HepG2 (cell line): ENCODE results near the gene FGGY. TPM values are rescaled to one million over a fixed set of nuclear protein-coding genes. Genes with fewer than 3 reads are reported as not detected.

ENCODE experiments used
- AKAP8 ChIP-seq: sonication (generic); formaldehyde crosslinking; IDR thresholded peaks from 2 replicates; pipeline ENCODE4 v1.5.1; 2020; ENCODE audit warnings: mild to moderate bottlenecking, missing genetic modification reagents
- ELF3 ChIP-seq: IDR thresholded peaks from 2 replicates; pipeline ENCODE4 v1.6.1; 2016; ENCODE audit warnings: missing genetic modification reagents, missing compliant biosample characterization
- HDAC1 ChIP-seq: sonication (generic); formaldehyde crosslinking; IDR thresholded peaks from 2 replicates; pipeline ENCODE4 v1.5.1; 2020; ENCODE audit warnings: mild to moderate bottlenecking, missing genetic modification reagents
- HNF4G ChIP-seq, 2 experiments: sonication (generic) in 1 of 2; formaldehyde crosslinking in 1 of 2; IDR thresholded peaks; 2 replicates each; pipeline versions ENCODE4 v1.4.0 to v1.6.1; 2011 to 2020; ENCODE audit warnings: borderline replicate concordance in 2 of 2, low read depth in 2 of 2, mild to moderate bottlenecking in 2 of 2, low read length in 1 of 2, missing genetic modification reagents in 1 of 2, moderate library complexity in 1 of 2
- KMT2B ChIP-seq: IDR thresholded peaks from 2 replicates; pipeline ENCODE4 v1.6.1; 2016; ENCODE audit warnings: missing genetic modification reagents, missing compliant biosample characterization
- MAZ ChIP-seq, 2 experiments: sonication (generic) in 1 of 2; formaldehyde crosslinking in 1 of 2; IDR thresholded peaks; 2 replicates each; pipeline versions ENCODE4 v1.5.0 to v1.6.1; 2012 to 2020; ENCODE audit warnings: low read depth in 2 of 2, mild to moderate bottlenecking in 2 of 2, borderline replicate concordance in 1 of 2, improper control_type of control experiment in 1 of 2, low read length in 1 of 2, missing genetic modification reagents in 1 of 2, moderate library complexity in 1 of 2
- MIER3 ChIP-seq: IDR thresholded peaks from 2 replicates; pipeline ENCODE4 v1.6.1; 2016; ENCODE audit warnings: missing compliant biosample characterization, borderline replicate concordance
- NBN ChIP-seq: fragments of 450-650 bp; conservative IDR thresholded peaks from 2 replicates; pipeline ENCODE4 v1.6.1; 2017
- ZBTB38 ChIP-seq: sonication (generic); formaldehyde crosslinking; IDR thresholded peaks from 2 replicates; pipeline ENCODE4 v1.5.1; 2020; ENCODE audit warnings: mild to moderate bottlenecking, missing genetic modification reagents
- ZFAT ChIP-seq: sonication (generic); formaldehyde crosslinking; conservative IDR thresholded peaks from 2 replicates; pipeline ENCODE4 v1.8.1; 2023; ENCODE audit warnings: missing genetic modification reagents, inconsistent platforms
- ZFP36 ChIP-seq: fragments of 150-350 bp; IDR thresholded peaks from 2 replicates; pipeline ENCODE4 v1.6.1; 2018; ENCODE audit warnings: borderline replicate concordance, low read length, low read depth; ENCODE audit not compliant: partially characterized antibody
- ZNF367 ChIP-seq: sonication (generic); formaldehyde crosslinking; IDR thresholded peaks from 2 replicates; pipeline ENCODE4 v1.4.0; 2020; ENCODE audit warnings: missing genetic modification reagents, borderline replicate concordance
- ZNF549 ChIP-seq: sonication (generic); formaldehyde crosslinking; IDR thresholded peaks from 2 replicates; pipeline ENCODE4 v1.5.0; 2020; ENCODE audit warnings: missing genetic modification reagents
- ZNF629 ChIP-seq: sonication (generic); formaldehyde crosslinking; conservative IDR thresholded peaks from 2 replicates; pipeline ENCODE4 v1.5.0; 2020; ENCODE audit warnings: missing genetic modification reagents
- ZNF652 ChIP-seq: IDR thresholded peaks from 2 replicates; pipeline ENCODE4 v1.6.1; 2016; ENCODE audit warnings: low read depth, borderline replicate concordance
- ZNF792 ChIP-seq: IDR thresholded peaks from 2 replicates; pipeline ENCODE4 v1.6.1; 2016
- polyA plus RNA-seq, 8 experiments: library from polyadenylated mRNA; depleted of rRNA in 3 of 8; stranded (reverse) in 7 of 8; unstranded in 1 of 8; fragments of >200 nt; fragmentation: Illumina TruSeq in 4 of 8; extraction: Trizol in 4 of 8; gene quantifications; 2 replicates each; pipeline versions ENCODE4 v1.2.1 to v1.2.3, GENCODE V29; 2011 to 2016; ENCODE audit warnings: low read depth in 4 of 8, missing spikeins in 1 of 8, mixed read lengths in 1 of 8; ENCODE audit not compliant: insufficient read depth in 1 of 8
- total RNA-seq, 5 experiments: library from RNA; depleted of rRNA; stranded (reverse); fragments of >200 nt; fragmentation: Illumina TruSeq; extraction: Trizol; gene quantifications; 2 replicates each; pipeline ENCODE4 v1.2.3, GENCODE V29; 2016; ENCODE audit warnings: low read depth in 1 of 5
- TF ChIP-seq, protein P1 (sequence below): sonication (generic); formaldehyde crosslinking; IDR thresholded peaks from 2 replicates; pipeline ENCODE4 v1.4.0; 2020; ENCODE audit warnings: missing genetic modification reagents
- TF ChIP-seq, protein P2 (sequence below): sonication (generic); formaldehyde crosslinking; IDR thresholded peaks from 2 replicates; pipeline ENCODE4 v1.8.1; 2022; ENCODE audit warnings: low read depth, mild to moderate bottlenecking, missing genetic modification reagents
- TF ChIP-seq, protein P3 (sequence below): sonication (generic); formaldehyde crosslinking; IDR thresholded peaks from 2 replicates; pipeline ENCODE4 v1.8.0; 2022; ENCODE audit warnings: missing genetic modification reagents, mild to moderate bottlenecking, moderate library complexity, borderline replicate concordance
- TF ChIP-seq, protein P4 (sequence below): sonication (generic); formaldehyde crosslinking; IDR thresholded peaks from 2 replicates; pipeline ENCODE4 v1.4.0; 2020; ENCODE audit warnings: mild to moderate bottlenecking, missing genetic modification reagents
- TF ChIP-seq, protein P5 (sequence below): sonication (generic); formaldehyde crosslinking; IDR thresholded peaks from 2 replicates; pipeline ENCODE4 v1.4.0; 2020; ENCODE audit warnings: mild to moderate bottlenecking, missing genetic modification reagents

Gene FGGY
- total and polyA plus RNA-seq, 2 of the 13 experiments (the other 11 are each of a cell fraction or from before 2014, with no cell fraction given), result 15.7 to 27.5 TPM

DNA sequence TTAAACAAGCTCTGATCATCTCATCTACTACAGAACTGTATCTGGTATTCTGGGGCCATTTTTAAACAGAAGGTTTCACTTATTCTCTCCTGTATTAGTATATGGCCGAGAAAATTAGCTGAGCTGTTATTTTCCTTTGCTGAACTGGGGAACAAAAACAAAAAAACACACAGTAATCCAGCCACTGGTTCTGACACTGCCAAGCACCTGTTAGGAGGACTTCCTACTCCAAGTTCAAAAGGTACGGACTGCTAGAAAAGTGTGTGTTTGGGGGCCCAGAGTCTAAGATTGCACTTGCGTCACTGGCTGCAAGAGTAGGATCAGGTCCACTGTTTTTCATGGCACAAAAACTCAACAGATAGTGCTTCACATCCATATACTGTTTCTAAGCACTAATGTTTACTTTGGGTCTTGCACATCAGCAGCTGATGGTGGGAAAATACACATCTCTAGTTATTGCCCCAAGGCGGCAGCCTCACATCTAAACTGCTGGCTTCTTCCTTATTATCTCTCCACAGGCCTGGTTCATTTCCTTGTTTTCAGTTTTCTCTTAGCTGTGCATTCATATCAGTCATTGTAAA, 226.1 kb downstream of the FGGY start (continued):
- TF ChIP-seq, protein P1, sequence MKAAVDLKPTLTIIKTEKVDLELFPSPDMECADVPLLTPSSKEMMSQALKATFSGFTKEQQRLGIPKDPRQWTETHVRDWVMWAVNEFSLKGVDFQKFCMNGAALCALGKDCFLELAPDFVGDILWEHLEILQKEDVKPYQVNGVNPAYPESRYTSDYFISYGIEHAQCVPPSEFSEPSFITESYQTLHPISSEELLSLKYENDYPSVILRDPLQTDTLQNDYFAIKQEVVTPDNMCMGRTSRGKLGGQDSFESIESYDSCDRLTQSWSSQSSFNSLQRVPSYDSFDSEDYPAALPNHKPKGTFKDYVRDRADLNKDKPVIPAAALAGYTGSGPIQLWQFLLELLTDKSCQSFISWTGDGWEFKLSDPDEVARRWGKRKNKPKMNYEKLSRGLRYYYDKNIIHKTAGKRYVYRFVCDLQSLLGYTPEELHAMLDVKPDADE (CRISPR knock-in tag), result no peak
- peak; percentile 63 for TF ChIP-seq HDAC1 (CRISPR knock-in tag)
- no peak for TF ChIP-seq MAZ (IDR thresholded peaks at IDR 0.05; ENCODE audit: borderline replicate concordance, low read depth, low read length)
- no peak for TF ChIP-seq MAZ (CRISPR knock-in tag; IDR thresholded peaks at IDR 0.05; ENCODE audit: low read depth)
- TF ChIP-seq, protein P2, sequence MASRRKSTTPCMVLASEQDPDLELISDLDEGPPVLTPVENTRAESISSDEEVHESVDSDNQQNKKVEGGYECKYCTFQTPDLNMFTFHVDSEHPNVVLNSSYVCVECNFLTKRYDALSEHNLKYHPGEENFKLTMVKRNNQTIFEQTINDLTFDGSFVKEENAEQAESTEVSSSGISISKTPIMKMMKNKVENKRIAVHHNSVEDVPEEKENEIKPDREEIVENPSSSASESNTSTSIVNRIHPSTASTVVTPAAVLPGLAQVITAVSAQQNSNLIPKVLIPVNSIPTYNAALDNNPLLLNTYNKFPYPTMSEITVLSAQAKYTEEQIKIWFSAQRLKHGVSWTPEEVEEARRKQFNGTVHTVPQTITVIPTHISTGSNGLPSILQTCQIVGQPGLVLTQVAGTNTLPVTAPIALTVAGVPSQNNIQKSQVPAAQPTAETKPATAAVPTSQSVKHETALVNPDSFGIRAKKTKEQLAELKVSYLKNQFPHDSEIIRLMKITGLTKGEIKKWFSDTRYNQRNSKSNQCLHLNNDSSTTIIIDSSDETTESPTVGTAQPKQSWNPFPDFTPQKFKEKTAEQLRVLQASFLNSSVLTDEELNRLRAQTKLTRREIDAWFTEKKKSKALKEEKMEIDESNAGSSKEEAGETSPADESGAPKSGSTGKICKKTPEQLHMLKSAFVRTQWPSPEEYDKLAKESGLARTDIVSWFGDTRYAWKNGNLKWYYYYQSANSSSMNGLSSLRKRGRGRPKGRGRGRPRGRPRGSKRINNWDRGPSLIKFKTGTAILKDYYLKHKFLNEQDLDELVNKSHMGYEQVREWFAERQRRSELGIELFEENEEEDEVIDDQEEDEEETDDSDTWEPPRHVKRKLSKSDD (CRISPR knock-in tag), result no peak
- TF ChIP-seq ZNF792 (CRISPR knock-in tag), result no peak; the same call in 1 of the 2 replicates
- TF ChIP-seq ELF3 (CRISPR knock-in tag), result peak; percentile 93
- no peak; the same call in 1 of the 2 replicates for TF ChIP-seq ZNF652 (CRISPR knock-in tag)
- no peak for TF ChIP-seq ZFP36
- TF ChIP-seq AKAP8 (CRISPR knock-in tag), result no peak
- TF ChIP-seq ZNF629 (CRISPR knock-in tag), result no peak
- no peak for TF ChIP-seq NBN
- no peak for TF ChIP-seq ZFAT (CRISPR knock-in tag)
- TF ChIP-seq, protein P3, sequence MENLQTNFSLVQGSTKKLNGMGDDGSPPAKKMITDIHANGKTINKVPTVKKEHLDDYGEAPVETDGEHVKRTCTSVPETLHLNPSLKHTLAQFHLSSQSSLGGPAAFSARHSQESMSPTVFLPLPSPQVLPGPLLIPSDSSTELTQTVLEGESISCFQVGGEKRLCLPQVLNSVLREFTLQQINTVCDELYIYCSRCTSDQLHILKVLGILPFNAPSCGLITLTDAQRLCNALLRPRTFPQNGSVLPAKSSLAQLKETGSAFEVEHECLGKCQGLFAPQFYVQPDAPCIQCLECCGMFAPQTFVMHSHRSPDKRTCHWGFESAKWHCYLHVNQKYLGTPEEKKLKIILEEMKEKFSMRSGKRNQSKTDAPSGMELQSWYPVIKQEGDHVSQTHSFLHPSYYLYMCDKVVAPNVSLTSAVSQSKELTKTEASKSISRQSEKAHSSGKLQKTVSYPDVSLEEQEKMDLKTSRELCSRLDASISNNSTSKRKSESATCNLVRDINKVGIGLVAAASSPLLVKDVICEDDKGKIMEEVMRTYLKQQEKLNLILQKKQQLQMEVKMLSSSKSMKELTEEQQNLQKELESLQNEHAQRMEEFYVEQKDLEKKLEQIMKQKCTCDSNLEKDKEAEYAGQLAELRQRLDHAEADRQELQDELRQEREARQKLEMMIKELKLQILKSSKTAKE, result peak; percentile 22; the same call in 1 of the 2 replicates
- TF ChIP-seq KMT2B (CRISPR knock-in tag), result no peak
- TF ChIP-seq ZNF367, result no peak
- no peak for TF ChIP-seq ZNF549 (CRISPR knock-in tag)
- TF ChIP-seq ZBTB38 (CRISPR knock-in tag), result no peak
- TF ChIP-seq, protein P4, sequence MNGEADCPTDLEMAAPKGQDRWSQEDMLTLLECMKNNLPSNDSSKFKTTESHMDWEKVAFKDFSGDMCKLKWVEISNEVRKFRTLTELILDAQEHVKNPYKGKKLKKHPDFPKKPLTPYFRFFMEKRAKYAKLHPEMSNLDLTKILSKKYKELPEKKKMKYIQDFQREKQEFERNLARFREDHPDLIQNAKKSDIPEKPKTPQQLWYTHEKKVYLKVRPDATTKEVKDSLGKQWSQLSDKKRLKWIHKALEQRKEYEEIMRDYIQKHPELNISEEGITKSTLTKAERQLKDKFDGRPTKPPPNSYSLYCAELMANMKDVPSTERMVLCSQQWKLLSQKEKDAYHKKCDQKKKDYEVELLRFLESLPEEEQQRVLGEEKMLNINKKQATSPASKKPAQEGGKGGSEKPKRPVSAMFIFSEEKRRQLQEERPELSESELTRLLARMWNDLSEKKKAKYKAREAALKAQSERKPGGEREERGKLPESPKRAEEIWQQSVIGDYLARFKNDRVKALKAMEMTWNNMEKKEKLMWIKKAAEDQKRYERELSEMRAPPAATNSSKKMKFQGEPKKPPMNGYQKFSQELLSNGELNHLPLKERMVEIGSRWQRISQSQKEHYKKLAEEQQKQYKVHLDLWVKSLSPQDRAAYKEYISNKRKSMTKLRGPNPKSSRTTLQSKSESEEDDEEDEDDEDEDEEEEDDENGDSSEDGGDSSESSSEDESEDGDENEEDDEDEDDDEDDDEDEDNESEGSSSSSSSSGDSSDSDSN, result no peak
- TF ChIP-seq HNF4G (IDR thresholded peaks at IDR 0.05; ENCODE audit: borderline replicate concordance, low read depth, low read length), result peak; percentile 70; the same call in 1 of the 2 replicates
- no peak for TF ChIP-seq HNF4G (CRISPR knock-in tag; IDR thresholded peaks at IDR 0.05; ENCODE audit: borderline replicate concordance, low read depth)
- TF ChIP-seq, protein P5, sequence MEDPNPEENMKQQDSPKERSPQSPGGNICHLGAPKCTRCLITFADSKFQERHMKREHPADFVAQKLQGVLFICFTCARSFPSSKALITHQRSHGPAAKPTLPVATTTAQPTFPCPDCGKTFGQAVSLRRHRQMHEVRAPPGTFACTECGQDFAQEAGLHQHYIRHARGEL (CRISPR knock-in tag), result no peak
- TF ChIP-seq MIER3 (CRISPR knock-in tag), result peak; percentile 34; the same call in 1 of the 2 replicates
